Measurements from ENCODE around the gene XBP1.

DNA sequence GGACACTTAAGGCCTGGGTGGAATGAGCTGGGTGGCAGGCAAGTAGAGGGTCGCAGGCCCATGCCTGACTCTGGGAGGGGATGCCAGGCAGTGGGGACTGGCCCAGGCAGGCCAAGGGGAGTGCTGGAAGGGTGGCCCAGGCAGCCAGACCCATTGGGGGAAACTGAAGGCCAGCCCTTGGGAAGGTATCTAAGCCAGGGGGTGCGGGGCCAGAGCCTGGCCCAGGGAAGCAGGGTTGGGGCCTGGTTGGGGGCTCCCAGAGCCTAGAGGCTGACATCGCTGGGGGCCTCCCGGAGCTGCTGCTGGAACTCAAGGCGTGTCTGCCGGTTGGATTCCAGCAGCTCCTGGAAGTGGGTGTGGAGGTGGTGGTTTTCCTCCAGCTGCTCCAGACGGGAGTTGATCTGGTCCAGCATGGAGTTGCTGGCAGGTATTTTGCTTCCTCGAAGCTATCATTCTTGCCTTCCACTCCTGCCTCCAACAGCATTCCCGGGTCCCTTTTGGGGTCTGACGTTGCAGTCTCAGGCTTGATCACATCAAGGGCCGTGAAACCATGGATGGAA lies 35.3 kb upstream of the XBP1 start:
- no peak for TF ChIP-seq YY1 (IDR thresholded peaks at IDR 0.05; ENCODE audit: insufficient read depth, insufficient read length)
- no peak for TF ChIP-seq SUZ12 (IDR thresholded peaks at IDR 0.05; ENCODE audit: extremely low read depth, insufficient read depth, insufficient read length)
- TF ChIP-seq ZNF274 (IDR thresholded peaks at IDR 0.05; ENCODE audit: low read depth, low read length) = no peak

All from NT2/D1 (cell line).